H1 (cell line): Measurements from ENCODE around the gene SLC6A6.

Source experiments
- CEBPB ChIP-seq: IDR thresholded peaks from 2 replicates; pipeline ENCODE4 v1.6.1; 2012; ENCODE audit warnings: low read depth, low read length
- CTCF ChIP-seq, 3 experiments: IDR thresholded peaks; 1 replicate in 2 of 3; 2 replicates in 1 of 3; pipeline versions ENCODE4 v1.5.1 to v1.6.1; 2011; ENCODE audit warnings: low read length in 3 of 3, mild to moderate bottlenecking in 3 of 3, inconsistent platforms in 2 of 3, low read depth in 1 of 3, moderate library complexity in 1 of 3; ENCODE audit not compliant: insufficient read depth in 1 of 3; ENCODE audit errors: control extremely low read depth in 1 of 3
- HDAC6 ChIP-seq: IDR thresholded peaks from one replicate; pipeline ENCODE4 v1.7.1; 2012; ENCODE audit warnings: low read depth, mild to moderate bottlenecking, inconsistent platforms, low read length, moderate library complexity
- KDM5A ChIP-seq: fragments of 200-600 bp; IDR thresholded peaks from 2 replicates; pipeline ENCODE4 v1.7.1; 2012; ENCODE audit warnings: mild to moderate bottlenecking, low read length, inconsistent platforms, mixed read lengths
- PHF8 ChIP-seq: fragments of 200-600 bp; sonication (generic); conservative IDR thresholded peaks from 2 replicates; pipeline ENCODE4 v1.7.1; 2012; ENCODE audit warnings: low read depth, mild to moderate bottlenecking, inconsistent platforms, low read length, moderate library complexity
- POLR2A ChIP-seq, 2 experiments: IDR thresholded peaks; 1 replicate in 1 of 2; 2 replicates in 1 of 2; pipeline ENCODE4 v1.6.1; 2011; ENCODE audit warnings: low read depth in 2 of 2, low read length in 2 of 2, mild to moderate bottlenecking in 2 of 2; ENCODE audit errors: control extremely low read depth in 1 of 2
- SP1 ChIP-seq: IDR thresholded peaks from 2 replicates; pipeline ENCODE4 v1.6.1; 2011; ENCODE audit warnings: low read depth, low read length
- SRF ChIP-seq: IDR thresholded peaks from 2 replicates; pipeline ENCODE4 v1.6.1; 2011; ENCODE audit warnings: mild to moderate bottlenecking, low read depth, low read length, moderate library complexity
- ZNF274 ChIP-seq: IDR thresholded peaks from 2 replicates; pipeline ENCODE4 v1.7.0; 2012; ENCODE audit warnings: low read length, borderline replicate concordance; ENCODE audit errors: extremely low read depth

GRCh38 chr3:14486460-14486859 lies 84.1 kb downstream of the SLC6A6 start:
- no peak for TF ChIP-seq HDAC6
- no peak for TF ChIP-seq SRF
- no peak for TF ChIP-seq POLR2A (IDR thresholded peaks at IDR 0.05; ENCODE audit: control extremely low read depth in 1 of 2, low read depth in 2 of 2, low read length in 2 of 2)
- no peak for TF ChIP-seq CTCF (IDR thresholded peaks at IDR 0.05; ENCODE audit: control extremely low read depth in 1 of 3, insufficient read depth in 1 of 3, low read depth in 1 of 3, low read length in 3 of 3)
- TF ChIP-seq PHF8, result no peak
- TF ChIP-seq SP1, result no peak
- no peak for TF ChIP-seq ZNF274
- no peak for TF ChIP-seq KDM5A
- TF ChIP-seq CEBPB, result no peak
